DOHH2 (cell line): Measurements from ENCODE around the gene GRB7.
A peak's percentile ranks its signal among the peaks of the same experiment; 100 is the strongest.
"Not testable (repeated sequence)": the region's sequence is repeated elsewhere in the genome, so short reads cannot be mapped to it uniquely, and the experiment has no call there.

Experiments
- H3F3A ChIP-seq: fragments of 200-600 bp; sonication (generic), shearing (Covaris generic); 2 replicates; pipeline ENCODE4 v1.6.0; 2016; ENCODE audit warnings: antibody characterized with exemption, mild to moderate bottlenecking; ENCODE audit not compliant: control insufficient read depth, insufficient read depth
- H3K27ac ChIP-seq: fragments of 200-600 bp; sonication (generic); 2 replicates; pipeline ENCODE4 v1.5.1; 2014; ENCODE audit warnings: low read depth, mild to moderate bottlenecking, low read length, moderate library complexity
- H3K27me3 ChIP-seq: fragments of 200-600 bp; sonication (generic); 2 replicates; pipeline ENCODE4 v1.6.1; 2014; ENCODE audit warnings: mild to moderate bottlenecking, low read length, mixed read lengths; ENCODE audit not compliant: control insufficient read depth
- H3K36me3 ChIP-seq: fragments of 200-600 bp; sonication (generic); 2 replicates; pipeline ENCODE4 v1.6.1; 2014; ENCODE audit warnings: mild to moderate bottlenecking, low read length, moderate library complexity, mixed read lengths; ENCODE audit not compliant: control insufficient read depth
- H3K4me1 ChIP-seq: fragments of 200-600 bp; sonication (generic); 2 replicates; pipeline ENCODE4 v1.6.1; 2014; ENCODE audit warnings: mild to moderate bottlenecking, low read length, mixed read lengths; ENCODE audit not compliant: control insufficient read depth
- H3K4me2 ChIP-seq: fragments of 200-600 bp; sonication (generic); 2 replicates; pipeline ENCODE4 v1.6.0; 2014; ENCODE audit warnings: mild to moderate bottlenecking, low read length, moderate library complexity
- H3K4me3 ChIP-seq: fragments of 200-600 bp; sonication (generic); 2 replicates; pipeline ENCODE4 v1.5.1; 2014; ENCODE audit warnings: mild to moderate bottlenecking, low read length, mixed read lengths
- H3K79me2 ChIP-seq: fragments of 200-600 bp; sonication (generic); 2 replicates; pipeline ENCODE4 v1.6.1; 2014; ENCODE audit warnings: mild to moderate bottlenecking, low read length, mixed read lengths; ENCODE audit not compliant: control insufficient read depth
- H3K9me2 ChIP-seq: fragments of 200-600 bp; sonication (generic); replicated peaks from 2 replicates; pipeline ENCODE4 v1.6.1; 2014; ENCODE audit warnings: mild to moderate bottlenecking, low read length, mixed read lengths; ENCODE audit not compliant: control insufficient read depth
- H3K9me3 ChIP-seq: fragments of 200-600 bp; sonication (generic); 2 replicates; pipeline ENCODE4 v1.6.1; 2014; ENCODE audit warnings: antibody characterized with exemption, low read length, mixed read lengths; ENCODE audit not compliant: control insufficient read depth, insufficient read depth
- H4K20me1 ChIP-seq: fragments of 200-600 bp; sonication (generic); 2 replicates; pipeline ENCODE4 v1.6.0; 2014; ENCODE audit warnings: low read depth, mild to moderate bottlenecking, antibody characterized with exemption, low read length, moderate library complexity; ENCODE audit not compliant: control insufficient read depth, insufficient read depth
- CTCF ChIP-seq: fragments of 200-600 bp; sonication (generic); IDR thresholded peaks from one replicate; pipeline ENCODE4 v1.5.1; 2014; ENCODE audit warnings: antibody characterized with exemption, mild to moderate bottlenecking, low read depth, low read length; ENCODE audit not compliant: poor library complexity, severe bottlenecking
- EZH2phosphoT487 ChIP-seq: fragments of 200-600 bp; sonication (generic); IDR thresholded peaks from 2 replicates; pipeline ENCODE4 v1.6.1; 2017; ENCODE audit warnings: borderline replicate concordance, mild to moderate bottlenecking, antibody characterized with exemption, low read length, moderate library complexity, mixed read lengths

Gene GRB7

GRCh38 chr17:39763051-39763820, 25.5 kb downstream of the GRB7 start:
- H3K4me1 ChIP-seq, result peaks cover 98% of the 10 kb centered on the region
- H3F3A ChIP-seq, result peaks cover 46% of the 10 kb centered on the region
- no peak overlapping the region for H3K4me3 ChIP-seq
- peaks cover 88% of the 10 kb centered on the region for H3K79me2 ChIP-seq
- H3K9me3 ChIP-seq, result no peaks in the 10 kb centered on the region
- peak overlapping the region; percentile 35 for H3K27ac ChIP-seq
- H3K36me3 ChIP-seq, result peaks cover 93% of the 10 kb centered on the region
- H3K4me2 ChIP-seq, result no peak overlapping the region
- TF ChIP-seq EZH2phosphoT487 (no peak), CTCF (no peak)
- no peaks in the 10 kb centered on the region for H3K9me2 ChIP-seq
- H4K20me1 ChIP-seq, result no peaks in the 10 kb centered on the region
- H3K27me3 ChIP-seq, result no peaks in the 10 kb centered on the region

GRCh38 chr17:39764171-39764570, 26.4 kb downstream of the GRB7 start:
- not testable (repeated sequence) for H3K4me2 ChIP-seq, H4K20me1 ChIP-seq, H3K27ac ChIP-seq, H3K27me3 ChIP-seq, H3K4me3 ChIP-seq, H3K9me3 ChIP-seq, H3K9me2 ChIP-seq
- H3K36me3 ChIP-seq, result peaks cover 93% of the 10 kb centered on the region
- H3K4me1 ChIP-seq, result peaks cover 98% of the 10 kb centered on the region
- H3K79me2 ChIP-seq, result peaks cover 88% of the 10 kb centered on the region
- H3F3A ChIP-seq, result peaks cover 37% of the 10 kb centered on the region

- Histone ChIP-seq H3K36me3 (peaks cover 96% of the 10 kb centered on the region), H3K4me2 (no peak overlapping the region), H3K79me2 (peaks cover 93% of the 10 kb centered on the region), H3K27me3 (no peaks in the 10 kb centered on the region), H3K27ac (peak overlapping the region; percentile 35), H3K4me3 (no peak overlapping the region), H3K9me2 (no peaks in the 10 kb centered on the region), H4K20me1 (no peaks in the 10 kb centered on the region), H3K9me3 (no peaks in the 10 kb centered on the region), H3F3A (peaks cover 33% of the 10 kb centered on the region), H3K4me1 (peaks cover 98% of the 10 kb centered on the region)
- TF ChIP-seq EZH2phosphoT487, result no peak
- no peak for TF ChIP-seq CTCF
These were observed 27.4 kb downstream of the GRB7 start for GRCh38 chr17:39765175-39765574.

GRCh38 chr17:39765766-39766165, 28.0 kb downstream of the GRB7 start:
- Histone ChIP-seq H3K36me3 (peaks cover 97% of the 10 kb centered on the region), H3K4me1 (peaks cover 98% of the 10 kb centered on the region), H4K20me1 (no peaks in the 10 kb centered on the region), H3F3A (peaks cover 33% of the 10 kb centered on the region), H3K79me2 (peaks cover 95% of the 10 kb centered on the region), H3K27ac (peak overlapping the region; percentile 35; the same call in 1 of the 2 replicates), H3K4me3 (no peak overlapping the region), H3K9me2 (no peaks in the 10 kb centered on the region), H3K27me3 (no peaks in the 10 kb centered on the region), H3K9me3 (no peaks in the 10 kb centered on the region), H3K4me2 (no peak overlapping the region)
- TF ChIP-seq CTCF, result no peak
